ENCODE measurements around the gene SEMA3D.

SEMA3D gene

GRCh38 chr7:85038466-85038865, 148.4 kb downstream of the SEMA3D start:
- no peak for DNase-seq
- TF ChIP-seq POLR2A (IDR thresholded peaks at IDR 0.05; ENCODE audit: low read length) (no peak), GATA1 (IDR thresholded peaks at IDR 0.05; ENCODE audit: low read depth, low read length) (no peak)

- DNase-seq, result no peak
- TF ChIP-seq POLR2A (IDR thresholded peaks at IDR 0.05; ENCODE audit: low read length) (no peak), GATA1 (IDR thresholded peaks at IDR 0.05; ENCODE audit: low read depth, low read length) (no peak)
These were observed 153.6 kb downstream of the SEMA3D start for GRCh38 chr7:85033263-85033662.

- no peak for DNase-seq
- no peak for TF ChIP-seq GATA1 (IDR thresholded peaks at IDR 0.05; ENCODE audit: low read depth, low read length)
- no peak for TF ChIP-seq POLR2A (IDR thresholded peaks at IDR 0.05; ENCODE audit: low read length)
These were observed 155.4 kb downstream of the SEMA3D start for GRCh38 chr7:85031475-85031874.

GRCh38 chr7:85030893-85031292, 156.0 kb downstream of the SEMA3D start:
- TF ChIP-seq POLR2A (IDR thresholded peaks at IDR 0.05; ENCODE audit: low read length), result no peak
- no peak for TF ChIP-seq GATA1 (IDR thresholded peaks at IDR 0.05; ENCODE audit: low read depth, low read length)
- peak in 1 of 2 experiments; percentile 15 for DNase-seq

- no peak for TF ChIP-seq POLR2A (IDR thresholded peaks at IDR 0.05; ENCODE audit: low read length)
- TF ChIP-seq GATA1 (IDR thresholded peaks at IDR 0.05; ENCODE audit: low read depth, low read length), result no peak
- no peak for DNase-seq
These were observed 161.5 kb downstream of the SEMA3D start for GRCh38 chr7:85025312-85025756.

- no peak for DNase-seq
- TF ChIP-seq POLR2A (IDR thresholded peaks at IDR 0.05; ENCODE audit: low read length) (no peak), GATA1 (IDR thresholded peaks at IDR 0.05; ENCODE audit: low read depth, low read length) (no peak)
These were observed 162.9 kb downstream of the SEMA3D start for GRCh38 chr7:85023916-85024315.

GRCh38 chr7:85023066-85023712, 163.7 kb downstream of the SEMA3D start:
- DNase-seq, result peak; percentile 27 to 56
- TF ChIP-seq POLR2A (IDR thresholded peaks at IDR 0.05; ENCODE audit: low read length) (no peak), GATA1 (IDR thresholded peaks at IDR 0.05; ENCODE audit: low read depth, low read length) (no peak)

- TF ChIP-seq GATA1 (IDR thresholded peaks at IDR 0.05; ENCODE audit: low read depth, low read length), result no peak
- TF ChIP-seq POLR2A (IDR thresholded peaks at IDR 0.05; ENCODE audit: low read length), result no peak
- no peak for DNase-seq
These were observed 164.7 kb downstream of the SEMA3D start for GRCh38 chr7:85022064-85022697.

- no peak for DNase-seq
- TF ChIP-seq GATA1 (IDR thresholded peaks at IDR 0.05; ENCODE audit: low read depth, low read length), result no peak
- no peak for TF ChIP-seq POLR2A (IDR thresholded peaks at IDR 0.05; ENCODE audit: low read length)
These were observed 165.7 kb downstream of the SEMA3D start for GRCh38 chr7:85021101-85021704.

GRCh38 chr7:85019778-85020177, 167.1 kb downstream of the SEMA3D start:
- no peak for DNase-seq
- TF ChIP-seq POLR2A (IDR thresholded peaks at IDR 0.05; ENCODE audit: low read length), result no peak
- no peak for TF ChIP-seq GATA1 (IDR thresholded peaks at IDR 0.05; ENCODE audit: low read depth, low read length)

GRCh38 chr7:85019176-85019575, 167.7 kb downstream of the SEMA3D start:
- DNase-seq, result no peak
- TF ChIP-seq POLR2A (IDR thresholded peaks at IDR 0.05; ENCODE audit: low read length), result no peak
- no peak for TF ChIP-seq GATA1 (IDR thresholded peaks at IDR 0.05; ENCODE audit: low read depth, low read length)

- DNase-seq, result no peak
These were observed 168.4 kb downstream of the SEMA3D start for GRCh38 chr7:85018498-85018897.

GRCh38 chr7:85016286-85016685, 170.6 kb downstream of the SEMA3D start:
- DNase-seq, result no peak
- no peak for TF ChIP-seq POLR2A (IDR thresholded peaks at IDR 0.05; ENCODE audit: low read length)
- TF ChIP-seq GATA1 (IDR thresholded peaks at IDR 0.05; ENCODE audit: low read depth, low read length), result no peak

More at GRCh38 chr7:85018498-85018897, 168.4 kb downstream of the SEMA3D start:
- TF ChIP-seq POLR2A (IDR thresholded peaks at IDR 0.05; ENCODE audit: low read length) (no peak), GATA1 (IDR thresholded peaks at IDR 0.05; ENCODE audit: low read depth, low read length) (no peak)

GRCh38 chr7:85014936-85015660, 171.8 kb downstream of the SEMA3D start:
- TF ChIP-seq POLR2A (IDR thresholded peaks at IDR 0.05; ENCODE audit: low read length), result no peak
- no peak for TF ChIP-seq GATA1 (IDR thresholded peaks at IDR 0.05; ENCODE audit: low read depth, low read length)
- DNase-seq, result no peak
